Progenitor cell of endocrine pancreas (in vitro differentiated cells): ENCODE results near the gene ARHGAP6. TPM values are rescaled to one million over a fixed set of nuclear protein-coding genes. Genes with fewer than 3 reads are reported as not detected.
A peak's percentile ranks its signal among the peaks of the same experiment; 100 is the strongest.

Experiments
- DNase-seq: peaks from one replicate; pipeline ENCODE4 v3.0.0; 2021; ENCODE audit warnings: low spot score; ENCODE audit not compliant: unreplicated experiment
- H3K27ac Mint-ChIP-seq: 2 replicates; pipeline ENCODE4 v1.8.0; 2021; ENCODE audit warnings: mild to moderate bottlenecking, moderate library complexity, mixed read lengths
- H3K27me3 Mint-ChIP-seq: 2 replicates; pipeline ENCODE4 v1.8.0; 2021; ENCODE audit warnings: mixed read lengths
- H3K36me3 Mint-ChIP-seq: 2 replicates; pipeline ENCODE4 v1.8.0; 2022; ENCODE audit warnings: mixed read lengths; ENCODE audit not compliant: insufficient read depth
- H3K4me1 Mint-ChIP-seq: 2 replicates; pipeline ENCODE4 v1.8.0; 2021; ENCODE audit warnings: low read depth, mixed read lengths
- H3K4me3 Mint-ChIP-seq: 2 replicates; pipeline ENCODE4 v1.8.0; 2021; ENCODE audit warnings: low read depth, mild to moderate bottlenecking, moderate library complexity, mixed read lengths
- H3K9me3 Mint-ChIP-seq: 2 replicates; pipeline ENCODE4 v1.8.0; 2021; ENCODE audit warnings: low read depth, mixed read lengths
- CTCF ChIP-seq: fragments of 200-600 bp; sonication (generic); IDR thresholded peaks from one replicate; pipeline ENCODE4 v1.5.0; 2021; ENCODE audit warnings: antibody characterized with exemption, mild to moderate bottlenecking; ENCODE audit not compliant: unreplicated experiment
- total RNA-seq: library from RNA; stranded (reverse); gene quantifications from 2 replicates; pipeline ENCODE4 v1.2.1, GENCODE V29; 2021

ARHGAP6 gene
- total RNA-seq, 1 donor from 2014 or later: 1.9 TPM

GRCh38 chrX:11105080-11105479 lies 560.6 kb downstream of the ARHGAP6 start:
- TF ChIP-seq CTCF: no peak
- no peaks in the 10 kb centered on the region for H3K36me3 Mint-ChIP-seq
- no peak overlapping the region for H3K4me3 Mint-ChIP-seq
- H3K27me3 Mint-ChIP-seq: no peaks in the 10 kb centered on the region
- no peak overlapping the region for H3K27ac Mint-ChIP-seq
- no peak for DNase-seq
- no peaks in the 10 kb centered on the region for H3K4me1 Mint-ChIP-seq
- peaks cover 5% of the 10 kb centered on the region for H3K9me3 Mint-ChIP-seq

- no peak for TF ChIP-seq CTCF
- Mint-ChIP-seq H3K4me1 (no peaks in the 10 kb centered on the region), H3K27me3 (no peaks in the 10 kb centered on the region), H3K9me3 (peaks cover 5% of the 10 kb centered on the region), H3K4me3 (no peak overlapping the region), H3K36me3 (no peaks in the 10 kb centered on the region), H3K27ac (no peak overlapping the region)
- no peak for DNase-seq
Measured at GRCh38 chrX:11103751-11104150, 562.0 kb downstream of the ARHGAP6 start.

DNA sequence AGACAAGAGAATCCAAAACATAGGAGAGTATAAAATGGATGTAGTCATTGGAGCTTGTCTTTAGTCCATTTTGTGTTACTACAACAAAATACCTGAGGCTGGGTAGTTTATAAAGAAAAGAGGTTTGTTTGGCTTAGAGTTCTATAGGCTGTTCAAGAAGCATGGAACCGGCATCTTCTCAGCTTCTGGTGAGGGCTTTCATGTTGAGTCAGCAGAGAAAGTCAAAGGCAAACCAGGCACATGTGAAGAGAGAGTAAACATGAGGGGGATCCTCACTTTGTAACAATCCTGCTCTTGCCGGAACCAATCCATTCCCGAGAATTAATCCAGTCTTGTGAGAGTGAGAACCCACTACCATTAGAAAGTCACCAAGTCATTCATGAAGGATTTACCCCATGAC lies 562.7 kb downstream of the ARHGAP6 start:
- H3K9me3 Mint-ChIP-seq: peaks cover 8% of the 10 kb centered on the region
- H3K27ac Mint-ChIP-seq: no peak overlapping the region
- TF ChIP-seq CTCF: no peak
- no peaks in the 10 kb centered on the region for H3K36me3 Mint-ChIP-seq
- H3K4me3 Mint-ChIP-seq: no peak overlapping the region
- DNase-seq: no peak
- H3K27me3 Mint-ChIP-seq: no peaks in the 10 kb centered on the region
- no peaks in the 10 kb centered on the region for H3K4me1 Mint-ChIP-seq

- H3K27ac Mint-ChIP-seq: peak overlapping the region; percentile 78
- no peaks in the 10 kb centered on the region for H3K36me3 Mint-ChIP-seq
- DNase-seq: no peak
- peaks cover 1% of the 10 kb centered on the region for H3K4me1 Mint-ChIP-seq
- H3K27me3 Mint-ChIP-seq: no peaks in the 10 kb centered on the region
- H3K4me3 Mint-ChIP-seq: no peak overlapping the region
- TF ChIP-seq CTCF: peak; percentile 61
- peaks cover 15% of the 10 kb centered on the region for H3K9me3 Mint-ChIP-seq
Measured at GRCh38 chrX:11100281-11101035, 565.3 kb downstream of the ARHGAP6 start.

DNA sequence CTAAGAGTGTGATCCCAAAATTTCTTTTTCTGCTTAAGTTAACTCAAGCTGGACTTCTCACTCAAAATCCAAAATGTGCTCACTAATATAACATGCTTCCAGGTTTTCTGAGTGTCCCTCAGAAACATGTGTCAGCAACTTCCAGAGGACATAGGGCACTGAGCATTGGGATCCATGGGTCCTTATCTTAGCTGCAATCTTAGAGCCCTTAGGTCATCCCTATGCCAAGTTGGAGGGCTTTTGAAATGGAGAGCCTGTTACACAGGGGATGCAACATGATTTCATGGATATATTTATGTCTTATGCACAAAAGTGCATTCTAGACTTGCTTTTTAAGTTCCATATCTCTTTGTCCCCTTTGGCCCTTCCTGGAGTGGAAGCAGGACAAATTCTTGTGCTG lies 566.3 kb downstream of the ARHGAP6 start:
- H3K4me1 Mint-ChIP-seq: peaks cover 1% of the 10 kb centered on the region
- H3K9me3 Mint-ChIP-seq: peaks cover 15% of the 10 kb centered on the region
- H3K27ac Mint-ChIP-seq: no peak overlapping the region
- no peaks in the 10 kb centered on the region for H3K36me3 Mint-ChIP-seq
- H3K4me3 Mint-ChIP-seq: no peak overlapping the region
- TF ChIP-seq CTCF: no peak
- no peaks in the 10 kb centered on the region for H3K27me3 Mint-ChIP-seq
- DNase-seq: no peak
